HepG2 (cell line): Measurements from ENCODE around the gene HDLBP. TPM values are rescaled to one million over a fixed set of nuclear protein-coding genes. Genes with fewer than 3 reads are reported as not detected.

Source experiments
- AGO1 ChIP-seq: fragments of 200-400 bp; formaldehyde crosslinking; IDR thresholded peaks from 2 replicates; pipeline ENCODE4 v1.6.1; 2017; ENCODE audit warnings: mild to moderate bottlenecking, low read depth, low read length, moderate library complexity; ENCODE audit not compliant: poor library complexity, severe bottlenecking
- BCLAF1 ChIP-seq: fragments of 450-650 bp; IDR thresholded peaks from 2 replicates; pipeline ENCODE4 v1.6.1; 2017; ENCODE audit warnings: mild to moderate bottlenecking
- DPF2 ChIP-seq: sonication (generic); formaldehyde crosslinking; IDR thresholded peaks from 2 replicates; pipeline ENCODE4 v1.4.0; 2020; ENCODE audit warnings: mild to moderate bottlenecking, low read depth, missing genetic modification reagents, borderline replicate concordance
- GTF3A ChIP-seq: sonication (generic); formaldehyde crosslinking; conservative IDR thresholded peaks from 2 replicates; pipeline ENCODE4 v1.4.0; 2020; ENCODE audit warnings: mild to moderate bottlenecking, missing genetic modification reagents
- POLR2G ChIP-seq: fragments of 200-400 bp; formaldehyde crosslinking; IDR thresholded peaks from 2 replicates; pipeline ENCODE4 v1.6.1; 2018; ENCODE audit warnings: mild to moderate bottlenecking, low read depth, low read length, moderate library complexity
- SMAD1 ChIP-seq: sonication (generic); formaldehyde crosslinking; IDR thresholded peaks from 2 replicates; pipeline ENCODE4 v1.4.0; 2020; ENCODE audit warnings: missing genetic modification reagents, low read depth, mild to moderate bottlenecking, borderline replicate concordance
- SMC3 ChIP-seq: IDR thresholded peaks from 2 replicates; pipeline ENCODE4 v1.6.1; 2011; ENCODE audit warnings: low read length, improper control_type of control experiment
- ZNF34 ChIP-seq: sonication (generic); formaldehyde crosslinking; IDR thresholded peaks from 2 replicates; pipeline ENCODE4 v1.4.0; 2020; ENCODE audit warnings: mild to moderate bottlenecking, missing genetic modification reagents, borderline replicate concordance
- ZNF343 ChIP-seq: sonication (generic); formaldehyde crosslinking; IDR thresholded peaks from 2 replicates; pipeline ENCODE4 v1.4.0; 2020; ENCODE audit warnings: mild to moderate bottlenecking, missing genetic modification reagents
- ZNF687 ChIP-seq: sonication (generic); formaldehyde crosslinking; IDR thresholded peaks from 2 replicates; pipeline ENCODE4 v1.5.1; 2020; ENCODE audit warnings: mild to moderate bottlenecking, missing genetic modification reagents, moderate library complexity
- ZNF747 ChIP-seq: sonication (generic); formaldehyde crosslinking; IDR thresholded peaks from 2 replicates; pipeline ENCODE4 v1.8.1; 2023; ENCODE audit warnings: missing genetic modification reagents, mild to moderate bottlenecking, borderline replicate concordance
- polyA plus RNA-seq, 8 experiments: library from polyadenylated mRNA; depleted of rRNA in 3 of 8; stranded (reverse) in 7 of 8; unstranded in 1 of 8; fragments of >200 nt; fragmentation: Illumina TruSeq in 4 of 8; extraction: Trizol in 4 of 8; gene quantifications; 2 replicates each; pipeline versions ENCODE4 v1.2.1 to v1.2.3, GENCODE V29; 2011 to 2016; ENCODE audit warnings: low read depth in 4 of 8, missing spikeins in 1 of 8, mixed read lengths in 1 of 8; ENCODE audit not compliant: insufficient read depth in 1 of 8
- total RNA-seq, 5 experiments: library from RNA; depleted of rRNA; stranded (reverse); fragments of >200 nt; fragmentation: Illumina TruSeq; extraction: Trizol; gene quantifications; 2 replicates each; pipeline ENCODE4 v1.2.3, GENCODE V29; 2016; ENCODE audit warnings: low read depth in 1 of 5
- TF ChIP-seq, protein P1 (sequence below), 2 experiments: sonication (generic) in 1 of 2; formaldehyde crosslinking in 1 of 2; IDR thresholded peaks; 2 replicates each; pipeline versions ENCODE4 v1.4.0 to v1.6.1; 2018 to 2020; ENCODE audit warnings: missing genetic modification reagents in 2 of 2, borderline replicate concordance in 1 of 2, low read depth in 1 of 2, mild to moderate bottlenecking in 1 of 2, missing biosample characterization in 1 of 2
- TF ChIP-seq, protein P2 (sequence below): sonication (generic); formaldehyde crosslinking; IDR thresholded peaks from 2 replicates; pipeline ENCODE4 v1.4.0; 2020; ENCODE audit warnings: mild to moderate bottlenecking, missing genetic modification reagents
- TF ChIP-seq, protein P3 (sequence below): sonication (generic); formaldehyde crosslinking; conservative IDR thresholded peaks from 2 replicates; pipeline ENCODE4 v1.4.0; 2020; ENCODE audit warnings: missing genetic modification reagents

HDLBP gene
- total and polyA plus RNA-seq, 2 of the 13 experiments (the other 11 are each of a cell fraction or from before 2014, with no cell fraction given) = 464 to 707 TPM

DNA sequence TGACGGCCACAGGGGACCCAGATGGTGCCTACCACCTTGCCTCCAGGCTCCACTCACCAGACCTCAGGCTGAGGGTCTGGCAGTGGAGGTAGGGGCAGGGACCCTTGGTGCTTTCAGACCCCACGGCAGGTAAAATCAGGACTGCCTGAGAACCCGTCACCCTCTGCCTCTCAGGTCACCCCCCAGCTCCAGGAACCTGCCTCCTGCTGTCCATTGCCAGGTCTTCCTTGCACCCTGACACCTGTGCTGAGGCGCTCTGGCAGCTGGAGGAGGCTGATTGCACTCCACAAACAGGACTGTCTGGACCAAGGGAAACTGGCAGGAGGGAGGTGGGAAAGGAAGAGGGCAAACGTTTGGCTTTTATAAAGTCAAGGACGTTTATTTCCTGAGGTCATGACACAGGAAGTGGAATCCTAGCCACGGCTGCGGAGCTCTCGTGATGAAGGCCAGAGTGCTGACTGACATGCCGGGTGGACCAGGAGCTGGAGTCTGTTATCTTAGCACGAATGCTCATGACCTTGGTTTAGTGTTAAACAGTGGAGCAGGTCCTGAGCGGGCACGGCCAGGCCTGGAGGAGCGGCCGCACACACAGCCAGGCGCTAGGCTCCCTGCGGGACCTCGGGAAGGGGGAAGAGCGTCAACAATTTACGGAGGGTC lies 86.5 kb downstream of the HDLBP start (continued):
- TF ChIP-seq BCLAF1 (no peak), ZNF34 (no peak), GTF3A (CRISPR knock-in tag) (no peak), AGO1 (peak; percentile 95), DPF2 (CRISPR knock-in tag) (no peak), ZNF687 (peak; percentile 85), ZNF747 (peak; percentile 46; the same call in 1 of the 2 replicates), POLR2G (peak; percentile 70), SMAD1 (no peak), ZNF343 (CRISPR knock-in tag) (0 out of 2 replicates have a peak, but pooled peaks have one; percentile 11), SMC3 (no peak)
- TF ChIP-seq, protein P1, sequence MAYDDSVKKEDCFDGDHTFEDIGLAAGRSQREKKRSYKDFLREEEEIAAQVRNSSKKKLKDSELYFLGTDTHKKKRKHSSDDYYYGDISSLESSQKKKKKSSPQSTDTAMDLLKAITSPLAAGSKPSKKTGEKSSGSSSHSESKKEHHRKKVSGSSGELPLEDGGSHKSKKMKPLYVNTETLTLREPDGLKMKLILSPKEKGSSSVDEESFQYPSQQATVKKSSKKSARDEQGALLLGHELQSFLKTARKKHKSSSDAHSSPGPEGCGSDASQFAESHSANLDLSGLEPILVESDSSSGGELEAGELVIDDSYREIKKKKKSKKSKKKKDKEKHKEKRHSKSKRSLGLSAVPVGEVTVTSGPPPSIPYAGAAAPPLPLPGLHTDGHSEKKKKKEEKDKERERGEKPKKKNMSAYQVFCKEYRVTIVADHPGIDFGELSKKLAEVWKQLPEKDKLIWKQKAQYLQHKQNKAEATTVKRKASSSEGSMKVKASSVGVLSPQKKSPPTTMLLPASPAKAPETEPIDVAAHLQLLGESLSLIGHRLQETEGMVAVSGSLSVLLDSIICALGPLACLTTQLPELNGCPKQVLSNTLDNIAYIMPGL (CRISPR knock-in tag; IDR thresholded peaks at IDR 0.05; ENCODE audit: borderline replicate concordance in 1 of 2, low read depth in 1 of 2) = no peak
- TF ChIP-seq, protein P2, sequence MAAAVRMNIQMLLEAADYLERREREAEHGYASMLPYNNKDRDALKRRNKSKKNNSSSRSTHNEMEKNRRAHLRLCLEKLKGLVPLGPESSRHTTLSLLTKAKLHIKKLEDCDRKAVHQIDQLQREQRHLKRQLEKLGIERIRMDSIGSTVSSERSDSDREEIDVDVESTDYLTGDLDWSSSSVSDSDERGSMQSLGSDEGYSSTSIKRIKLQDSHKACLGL (CRISPR knock-in tag) = no peak
- TF ChIP-seq, protein P3, sequence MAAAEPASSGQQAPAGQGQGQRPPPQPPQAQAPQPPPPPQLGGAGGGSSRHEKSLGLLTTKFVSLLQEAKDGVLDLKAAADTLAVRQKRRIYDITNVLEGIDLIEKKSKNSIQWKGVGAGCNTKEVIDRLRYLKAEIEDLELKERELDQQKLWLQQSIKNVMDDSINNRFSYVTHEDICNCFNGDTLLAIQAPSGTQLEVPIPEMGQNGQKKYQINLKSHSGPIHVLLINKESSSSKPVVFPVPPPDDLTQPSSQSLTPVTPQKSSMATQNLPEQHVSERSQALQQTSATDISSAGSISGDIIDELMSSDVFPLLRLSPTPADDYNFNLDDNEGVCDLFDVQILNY (CRISPR knock-in tag) = no peak
